Measurements from ENCODE around the gene JRKL. TPM values are rescaled to one million over a fixed set of nuclear protein-coding genes. Genes with fewer than 3 reads are reported as not detected.
"Not testable (repeated sequence)": the region's sequence is repeated elsewhere in the genome, so short reads cannot be mapped to it uniquely, and the experiment has no call there.

JRKL gene
- total RNA-seq, 2 experiments from 2014 or later: 11.9 to 12.0 TPM

GRCh38 chr11:96397863-96398262 is 8.1 kb downstream of the JRKL start:
- ChIA-PET POLR2A (no interaction called here), CTCF (no interaction called here)
- Mint-ChIP-seq H3K4me3 (no peak overlapping the region), H3K4me1 (peaks cover 4% of the 10 kb centered on the region), H3K27ac (no peak overlapping the region), H3K27me3 (peaks cover 5% of the 10 kb centered on the region), H3K9me3 (no peaks in the 10 kb centered on the region), H3K36me3 (ENCODE audit: low read depth) (no peaks in the 10 kb centered on the region)
- no peak for DNase-seq

- H3K4me1 Mint-ChIP-seq: no peaks in the 10 kb centered on the region
- no peak overlapping the region for H3K4me3 Mint-ChIP-seq
- no peaks in the 10 kb centered on the region for H3K36me3 Mint-ChIP-seq (ENCODE audit: low read depth)
- POLR2A ChIA-PET: interaction anchor here (0.9 kb wide), 1 partner anchor 11 kb away, joined by 3 read pairs; the partner anchor contains the start of genes CCDC82 and JRKL
- no peaks in the 10 kb centered on the region for H3K9me3 Mint-ChIP-seq
- CTCF ChIA-PET: interaction anchor here (1.2 to 1.4 kb wide), 2 partner anchors 25 to 552 kb away, joined by 3 to 5 read pairs; no protein-coding TSS in a partner anchor
- no peak overlapping the region for H3K27ac Mint-ChIP-seq
- no peak for DNase-seq
- H3K27me3 Mint-ChIP-seq: peaks cover 16% of the 10 kb centered on the region
Measured at GRCh38 chr11:96400697-96401096, 10.9 kb downstream of the JRKL start.

- H3K4me1 Mint-ChIP-seq; POLR2A ChIA-PET; H3K4me3 Mint-ChIP-seq; H3K27me3 Mint-ChIP-seq; CTCF ChIA-PET; DNase-seq; H3K27ac Mint-ChIP-seq; H3K9me3 Mint-ChIP-seq; H3K36me3 Mint-ChIP-seq (ENCODE audit: low read depth): not testable (repeated sequence)
Measured at GRCh38 chr11:96411412-96411811, 21.6 kb downstream of the JRKL start.

GRCh38 chr11:96412761-96413381 is 23.1 kb downstream of the JRKL start:
- Mint-ChIP-seq H3K27me3 (peaks cover 2% of the 10 kb centered on the region), H3K9me3 (no peaks in the 10 kb centered on the region), H3K4me1 (no peaks in the 10 kb centered on the region), H3K4me3 (no peak overlapping the region), H3K27ac (no peak overlapping the region), H3K36me3 (ENCODE audit: low read depth) (no peaks in the 10 kb centered on the region)
- POLR2A ChIA-PET: no interaction called here
- no peak for DNase-seq
- CTCF ChIA-PET: no interaction called here

- ChIA-PET CTCF (no interaction called here), POLR2A (no interaction called here)
- Mint-ChIP-seq H3K4me1 (no peaks in the 10 kb centered on the region), H3K4me3 (no peak overlapping the region), H3K9me3 (no peaks in the 10 kb centered on the region), H3K27ac (no peak overlapping the region), H3K36me3 (ENCODE audit: low read depth) (no peaks in the 10 kb centered on the region), H3K27me3 (peaks cover 2% of the 10 kb centered on the region)
- no peak for DNase-seq
Measured at GRCh38 chr11:96413408-96413807, 23.6 kb downstream of the JRKL start.

- Mint-ChIP-seq H3K36me3 (ENCODE audit: low read depth) (no peaks in the 10 kb centered on the region), H3K27ac (no peak overlapping the region), H3K4me3 (no peak overlapping the region), H3K4me1 (peaks cover 5% of the 10 kb centered on the region), H3K27me3 (peaks cover 30% of the 10 kb centered on the region), H3K9me3 (no peaks in the 10 kb centered on the region)
- DNase-seq: no peak
- ChIA-PET POLR2A (no interaction called here), CTCF (interaction anchor here (0.6 to 1.8 kb wide), 9 partner anchors 39 to 1270 kb away, joined by 3 to 10 read pairs (median 3); partner anchors contain the start of gene MAML2)
Measured at GRCh38 chr11:96424693-96425092, 34.9 kb downstream of the JRKL start.

GRCh38 chr11:96430668-96431067 is 40.9 kb downstream of the JRKL start:
- H3K9me3 Mint-ChIP-seq: no peaks in the 10 kb centered on the region
- no peak overlapping the region for H3K27ac Mint-ChIP-seq
- ChIA-PET POLR2A (no interaction called here), CTCF (no interaction called here)
- no peaks in the 10 kb centered on the region for H3K36me3 Mint-ChIP-seq (ENCODE audit: low read depth)
- peaks cover 5% of the 10 kb centered on the region for H3K4me1 Mint-ChIP-seq
- no peak overlapping the region for H3K4me3 Mint-ChIP-seq
- H3K27me3 Mint-ChIP-seq: peaks cover 45% of the 10 kb centered on the region
- DNase-seq: no peak

GRCh38 chr11:96432654-96433053 is 42.8 kb downstream of the JRKL start:
- H3K4me3 Mint-ChIP-seq; H3K9me3 Mint-ChIP-seq; CTCF ChIA-PET; H3K4me1 Mint-ChIP-seq; H3K36me3 Mint-ChIP-seq (ENCODE audit: low read depth); DNase-seq; POLR2A ChIA-PET; H3K27ac Mint-ChIP-seq: not testable (repeated sequence)
- peaks cover 52% of the 10 kb centered on the region for H3K27me3 Mint-ChIP-seq

Other genes starting within 250 kb of the JRKL start
- 10 to 100 TPM; 19.2 to 19.3 TPM for gene MAML2, start 46.8 kb upstream of the JRKL start, total RNA-seq
- 10 to 100 TPM; 31.5 to 32.9 TPM for gene CCDC82, start 101 bp upstream of the JRKL start, total RNA-seq

All from activated CD4-positive, alpha-beta memory T cell treated with anti-CD3 and anti-CD28 coated beads, Interleukin-2, amount 10 ng/mL, durations not matched to agents 7 days and 5 days (primary cell).